Thymus (tissue), 11 donors: ENCODE data around the gene METTL8. TPM values are rescaled to one million over a fixed set of nuclear protein-coding genes. Genes with fewer than 3 reads are reported as not detected.

Experiments used
- DNase-seq, 9 donors: peaks; one replicate each; pipeline ENCODE4 v3.0.0-alpha.2; 2013; ENCODE audit warnings: low spot score in 9 of 9, low read depth in 6 of 9, missing footprints in 1 of 9
- H3K27ac ChIP-seq, 2 donors: one replicate each; pipeline ENCODE4 v1.5.1; 2013; ENCODE audit warnings: control low read depth in 1 of 2, low read depth in 1 of 2, low read length in 1 of 2, mild to moderate bottlenecking in 1 of 2, moderate library complexity in 1 of 2
- H3K27me3 ChIP-seq, 2 donors: one replicate each; pipeline ENCODE4 v1.5.1; 2013; ENCODE audit warnings: low read length in 1 of 2; ENCODE audit not compliant: control insufficient read depth in 2 of 2, insufficient read depth in 1 of 2
- H3K36me3 ChIP-seq, 2 donors: one replicate each; pipeline ENCODE4 v1.5.1; 2013; ENCODE audit warnings: low read length in 1 of 2, mild to moderate bottlenecking in 1 of 2, moderate library complexity in 1 of 2; ENCODE audit not compliant: control insufficient read depth in 2 of 2, insufficient read depth in 2 of 2
- H3K4me1 ChIP-seq, 2 donors: one replicate each; pipeline ENCODE4 v1.5.1; 2013; ENCODE audit warnings: low read length in 2 of 2; ENCODE audit not compliant: control insufficient read depth in 2 of 2, insufficient read depth in 2 of 2
- H3K4me3 ChIP-seq, 2 donors: one replicate each; pipeline ENCODE4 v1.5.1; 2013; ENCODE audit warnings: low read length in 2 of 2, control low read depth in 1 of 2, mild to moderate bottlenecking in 1 of 2
- H3K9me3 ChIP-seq, 2 donors: one replicate each; pipeline ENCODE4 v1.5.1; 2013; ENCODE audit warnings: low read length in 1 of 2, mild to moderate bottlenecking in 1 of 2; ENCODE audit not compliant: control insufficient read depth in 2 of 2, insufficient read depth in 1 of 2
- WGBS: extraction: QIAGEN DNeasy Blood & Tissue Kit; methylation state at CpG from one replicate; pipeline ENCODE4 v1.1.7; 2013; 5-methylcytosine and 5-hydroxymethylcytosine counted together
- polyA plus RNA-seq: library from polyadenylated mRNA; stranded (reverse); fragments of 200-250 nt; gene quantifications from one replicate; pipeline ENCODE4 v1.2.3, GENCODE V29; 2013
- total RNA-seq: library from RNA; stranded (reverse); fragments of 120-200 nt; gene quantifications from one replicate; pipeline ENCODE4 v1.2.4, GENCODE V29; 2013
- donor health status: healthy.

METTL8 gene
- total and polyA plus RNA-seq, 2 donors: 12.1 to 12.3 TPM

- H3K27me3 ChIP-seq: no peaks in the 10 kb centered on the region
- H3K9me3 ChIP-seq: no peaks in the 10 kb centered on the region
- H3K36me3 ChIP-seq: no peaks in the 10 kb centered on the region
- no peak for DNase-seq
- H3K4me1 ChIP-seq: peaks cover 0 to 5% of the 10 kb centered on the region in 2 donors
- H3K27ac ChIP-seq: no peak overlapping the region
- no peak overlapping the region for H3K4me3 ChIP-seq
- 40% methylated on average over 1 of the region's 1 CpG for WGBS
These were observed 27.7 kb downstream of the METTL8 start for GRCh38 chr2:171406044-171406443.

GRCh38 chr2:171405546-171405945, 28.2 kb downstream of the METTL8 start:
- no peaks in the 10 kb centered on the region for H3K9me3 ChIP-seq
- no peak for DNase-seq
- H3K36me3 ChIP-seq: no peaks in the 10 kb centered on the region
- H3K4me3 ChIP-seq: no peak overlapping the region
- no peak overlapping the region for H3K27ac ChIP-seq
- peaks cover 0 to 5% of the 10 kb centered on the region in 2 donors for H3K4me1 ChIP-seq
- no peaks in the 10 kb centered on the region for H3K27me3 ChIP-seq
- WGBS: 92% methylated on average over 1 of the region's 1 CpG

DNA sequence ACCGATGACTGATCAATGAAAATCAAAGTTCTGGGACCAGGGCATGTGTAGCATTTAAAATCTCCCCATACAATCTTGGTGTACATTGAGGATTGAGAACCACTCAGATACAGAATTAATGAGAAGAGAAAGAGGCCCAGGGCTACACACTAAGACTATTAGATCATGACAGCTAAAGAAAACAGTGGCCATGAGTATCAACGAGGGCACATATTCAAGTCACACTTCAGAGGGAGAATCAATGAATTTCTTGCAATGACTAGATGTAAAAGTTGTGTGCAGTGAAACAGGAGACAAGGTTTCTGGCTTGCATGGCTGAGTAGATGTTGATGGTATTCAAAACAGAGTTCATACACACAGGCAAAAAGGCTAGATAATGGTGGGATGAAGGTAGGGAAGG, 29.1 kb downstream of the METTL8 start:
- no peak overlapping the region for H3K4me3 ChIP-seq
- no peaks in the 10 kb centered on the region for H3K27me3 ChIP-seq
- WGBS: 99% methylated on average over 2 of the region's 2 CpGs
- no peak overlapping the region for H3K27ac ChIP-seq
- DNase-seq: no peak
- no peaks in the 10 kb centered on the region for H3K36me3 ChIP-seq
- peaks cover 0 to 4% of the 10 kb centered on the region in 2 donors for H3K4me1 ChIP-seq
- H3K9me3 ChIP-seq: no peaks in the 10 kb centered on the region

GRCh38 chr2:171404261-171404660, 29.5 kb downstream of the METTL8 start:
- DNase-seq: no peak
- Histone ChIP-seq H3K36me3 (no peaks in the 10 kb centered on the region), H3K27me3 (no peaks in the 10 kb centered on the region), H3K4me3 (no peak overlapping the region), H3K9me3 (no peaks in the 10 kb centered on the region), H3K27ac (no peak overlapping the region), H3K4me1 (no peaks in the 10 kb centered on the region)
- WGBS: 88% methylated on average over 5 of the region's 5 CpGs

DNA sequence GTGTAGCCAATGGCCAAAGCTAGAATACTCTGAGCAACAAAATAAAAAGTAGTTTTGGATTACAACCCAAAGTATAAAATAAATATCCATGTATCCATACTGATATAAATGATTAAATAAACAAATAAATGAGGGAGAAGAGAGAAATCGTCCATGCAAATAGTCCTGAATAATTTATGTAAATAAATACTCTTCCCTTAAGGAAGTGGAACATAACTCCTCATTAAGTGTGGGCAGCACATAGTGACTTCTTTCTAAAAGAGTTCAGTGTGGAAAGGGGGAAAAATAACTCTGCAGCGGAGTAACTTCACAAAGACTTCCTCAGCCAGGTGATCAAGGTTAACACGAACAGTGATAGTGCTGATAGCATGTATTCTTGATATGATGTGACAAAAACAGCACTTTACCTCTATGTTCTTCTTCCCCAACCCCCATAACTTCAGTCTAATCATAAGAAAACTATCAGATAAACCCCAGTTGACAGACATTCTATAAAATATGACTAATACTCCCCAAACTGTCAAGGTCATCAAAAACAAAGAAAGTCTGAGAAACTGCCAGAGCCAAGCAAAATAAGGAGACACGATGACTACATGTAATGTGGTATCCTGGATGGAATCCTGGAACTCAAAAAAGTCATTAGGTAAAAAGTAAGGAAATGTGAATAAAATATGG, 30.7 kb downstream of the METTL8 start:
- WGBS: 93% methylated on average over 4 of the region's 4 CpGs
- no peaks in the 10 kb centered on the region for H3K4me1 ChIP-seq

GRCh38 chr2:171401947-171402346, 31.8 kb downstream of the METTL8 start:
- Histone ChIP-seq H3K36me3 (no peaks in the 10 kb centered on the region), H3K4me1 (no peaks in the 10 kb centered on the region), H3K27ac (no peak overlapping the region), H3K4me3 (no peak overlapping the region), H3K27me3 (no peaks in the 10 kb centered on the region), H3K9me3 (no peaks in the 10 kb centered on the region)
- WGBS: 98% methylated on average over 1 of the region's 1 CpG
- no peak for DNase-seq

More for the DNA sequence above, 30.7 kb downstream of the METTL8 start:
- H3K4me3 ChIP-seq: no peak overlapping the region
- no peaks in the 10 kb centered on the region for H3K9me3 ChIP-seq
- DNase-seq: no peak
- no peak overlapping the region for H3K27ac ChIP-seq
- H3K27me3 ChIP-seq: no peaks in the 10 kb centered on the region
- no peaks in the 10 kb centered on the region for H3K36me3 ChIP-seq

GRCh38 chr2:171400395-171400794, 33.4 kb downstream of the METTL8 start:
- H3K36me3 ChIP-seq: no peaks in the 10 kb centered on the region
- no peaks in the 10 kb centered on the region for H3K27me3 ChIP-seq
- no peaks in the 10 kb centered on the region for H3K9me3 ChIP-seq
- no peak overlapping the region for H3K27ac ChIP-seq
- 97% methylated on average over 3 of the region's 3 CpGs for WGBS
- DNase-seq: no peak
- no peaks in the 10 kb centered on the region for H3K4me1 ChIP-seq
- no peak overlapping the region for H3K4me3 ChIP-seq

DNA sequence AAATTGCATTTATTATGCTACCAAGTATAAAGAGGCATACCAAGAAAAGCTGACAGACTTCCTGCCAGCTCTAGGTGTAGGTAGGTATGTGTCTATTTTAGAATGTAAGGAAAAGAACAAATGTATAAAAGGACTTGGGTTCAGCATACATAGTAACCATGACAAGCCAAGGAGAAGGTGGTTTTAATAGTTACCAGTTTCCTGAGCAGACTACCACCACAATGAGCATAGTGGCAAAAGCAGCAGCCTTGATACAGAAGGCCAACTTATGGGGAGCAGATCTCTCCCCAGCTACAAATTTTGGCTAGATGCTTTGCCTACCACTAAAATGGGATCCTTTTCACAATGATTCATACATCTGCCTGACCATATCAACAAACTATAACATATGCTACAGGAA, 34.5 kb downstream of the METTL8 start:
- no peak overlapping the region for H3K4me3 ChIP-seq
- no peaks in the 10 kb centered on the region for H3K36me3 ChIP-seq
- no peaks in the 10 kb centered on the region for H3K4me1 ChIP-seq
- H3K9me3 ChIP-seq: no peaks in the 10 kb centered on the region
- no peaks in the 10 kb centered on the region for H3K27me3 ChIP-seq
- H3K27ac ChIP-seq: no peak overlapping the region
- no peak for DNase-seq

GRCh38 chr2:171394164-171394740, 39.5 kb downstream of the METTL8 start:
- WGBS: 91% methylated on average over 1 of the region's 1 CpG
- no peak for DNase-seq
- Histone ChIP-seq H3K9me3 (no peaks in the 10 kb centered on the region), H3K4me3 (no peak overlapping the region), H3K27ac (no peak overlapping the region), H3K27me3 (no peaks in the 10 kb centered on the region), H3K36me3 (no peaks in the 10 kb centered on the region), H3K4me1 (no peaks in the 10 kb centered on the region)
